MCF 10A (cell line): ENCODE measurements around the gene AGAP9. TPM values are rescaled to one million over a fixed set of nuclear protein-coding genes. Genes with fewer than 3 reads are reported as not detected.
"Not testable (repeated sequence)": the region's sequence is repeated elsewhere in the genome, so short reads cannot be mapped to it uniquely, and the experiment has no call there.

Experiments used
- BruUV-seq: library from RNA; stranded (reverse); fragments of 400-500 nt; replicated peaks from 2 replicates; lab custom pipeline; 2021; lab: Mats Ljungman, UMichigan
- CTCF ChIA-PET: fragments of 300-600 bp; sonication (Branson Sonifier 250); formaldehyde crosslinking; extraction: SDS; loops from one replicate; lab custom pipeline; 2021; ENCODE audit warnings: antibody characterized with exemption, inconsistent platforms; lab: Yijun Ruan, JAX
- POLR2A ChIA-PET: fragments of 300-600, 350-650 bp; sonication (Branson Sonifier 250); formaldehyde crosslinking; extraction: SDS; loops from one replicate; lab custom pipeline; 2020; ENCODE audit warnings: antibody characterized with exemption, inconsistent platforms; lab: Yijun Ruan, JAX
- DNase-seq: peaks from one replicate; pipeline ENCODE4 v3.0.0-alpha.2; 2018; ENCODE audit not compliant: unreplicated experiment
- H3K27ac Mint-ChIP-seq: one replicate; pipeline ENCODE4 v1.8.0; 2022; ENCODE audit warnings: mild to moderate bottlenecking, low read depth, mixed read lengths; ENCODE audit not compliant: unreplicated experiment
- H3K27me3 Mint-ChIP-seq: one replicate; pipeline ENCODE4 v1.8.0; 2022; ENCODE audit warnings: mixed read lengths; ENCODE audit not compliant: insufficient read depth, unreplicated experiment
- H3K36me3 Mint-ChIP-seq: one replicate; pipeline ENCODE4 v1.8.0; 2022; ENCODE audit warnings: mild to moderate bottlenecking, moderate library complexity, mixed read lengths; ENCODE audit not compliant: insufficient read depth, unreplicated experiment
- H3K4me1 Mint-ChIP-seq: one replicate; pipeline ENCODE4 v1.8.0; 2022; ENCODE audit warnings: mixed read lengths; ENCODE audit not compliant: insufficient read depth, unreplicated experiment
- H3K4me3 Mint-ChIP-seq: one replicate; pipeline ENCODE4 v1.8.0; 2022; ENCODE audit warnings: mild to moderate bottlenecking, moderate library complexity, mixed read lengths; ENCODE audit not compliant: unreplicated experiment
- H3K9me3 Mint-ChIP-seq: one replicate; pipeline ENCODE4 v1.8.0; 2022; ENCODE audit warnings: mixed read lengths; ENCODE audit not compliant: unreplicated experiment
- intact Hi-C: fragments of 100-400 bp; cut with micrococcal nuclease; formaldehyde crosslinking; loops from 2 replicates; pipeline ENCODE4 v1.14.1; 2022
- total RNA-seq: library from RNA; stranded (reverse); gene quantifications from 2 replicates; pipeline ENCODE4 v1.2.3, GENCODE V29; 2022

The AGAP9 gene
- total RNA-seq, 1 experiment from 2014 or later, result 15.6 TPM

DNA sequence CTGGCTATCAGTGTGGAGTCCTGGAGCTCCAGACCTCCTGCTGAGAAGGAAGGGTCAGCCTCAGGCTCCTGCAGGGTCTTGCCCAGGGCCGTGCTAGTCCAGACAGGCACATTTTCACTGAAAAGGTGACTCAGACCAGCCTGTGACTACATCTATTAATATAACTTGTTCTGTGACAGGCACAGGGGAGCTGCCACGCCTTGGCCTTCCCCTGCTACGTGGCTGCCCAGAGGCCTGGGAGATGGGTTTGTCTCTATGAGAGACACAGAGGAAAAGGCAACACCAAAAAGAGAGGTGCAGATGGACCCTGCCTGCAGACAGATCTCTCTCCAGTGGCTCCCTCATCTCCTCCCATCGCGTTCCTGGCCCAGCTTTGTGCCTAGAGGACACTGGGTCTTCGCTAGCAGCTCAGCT, 41.7 kb downstream of the AGAP9 start:
- H3K9me3 Mint-ChIP-seq, POLR2A ChIA-PET, H3K27me3 Mint-ChIP-seq, CTCF ChIA-PET, H3K27ac Mint-ChIP-seq, H3K36me3 Mint-ChIP-seq, intact Hi-C loops, H3K4me1 Mint-ChIP-seq: not testable (repeated sequence)
- BruUV-seq, result TSS peak; percentile 81
- peak overlapping the region; percentile 53 for H3K4me3 Mint-ChIP-seq
- DNase-seq, result peak; percentile 39

DNA sequence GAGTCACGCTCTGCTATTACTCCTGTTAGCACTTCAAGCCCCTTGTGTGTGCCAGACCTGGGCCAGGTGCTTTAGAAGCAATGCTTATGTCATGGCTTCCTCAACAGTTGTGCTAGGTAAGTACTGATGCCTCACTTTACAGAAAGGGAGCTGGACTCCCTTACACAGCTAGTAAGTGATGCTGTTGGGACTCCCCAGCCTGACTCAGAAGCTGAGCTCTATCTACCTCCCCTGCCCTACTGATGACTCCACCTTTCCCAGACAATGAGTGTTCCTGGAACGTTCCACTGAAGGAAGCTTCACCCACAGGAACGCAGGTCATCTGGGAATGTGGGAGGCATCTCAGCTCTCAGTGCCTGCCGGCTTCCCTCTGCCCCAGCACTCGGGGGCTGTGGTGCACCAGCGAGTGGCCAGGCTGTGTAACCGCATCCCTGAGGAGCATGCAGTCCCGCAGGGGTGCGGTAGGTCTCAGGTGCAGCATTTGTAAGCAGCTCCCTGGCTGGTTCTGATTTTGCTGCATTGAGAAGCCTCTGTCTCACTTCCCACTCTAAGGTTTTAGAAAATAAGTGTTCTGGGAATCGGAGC, 42.2 kb downstream of the AGAP9 start:
- POLR2A ChIA-PET, CTCF ChIA-PET, BruUV-seq, H3K27me3 Mint-ChIP-seq, H3K27ac Mint-ChIP-seq, H3K36me3 Mint-ChIP-seq, H3K4me1 Mint-ChIP-seq, H3K4me3 Mint-ChIP-seq, H3K9me3 Mint-ChIP-seq, intact Hi-C loops: not testable (repeated sequence)
- peak; percentile 70 for DNase-seq

DNA sequence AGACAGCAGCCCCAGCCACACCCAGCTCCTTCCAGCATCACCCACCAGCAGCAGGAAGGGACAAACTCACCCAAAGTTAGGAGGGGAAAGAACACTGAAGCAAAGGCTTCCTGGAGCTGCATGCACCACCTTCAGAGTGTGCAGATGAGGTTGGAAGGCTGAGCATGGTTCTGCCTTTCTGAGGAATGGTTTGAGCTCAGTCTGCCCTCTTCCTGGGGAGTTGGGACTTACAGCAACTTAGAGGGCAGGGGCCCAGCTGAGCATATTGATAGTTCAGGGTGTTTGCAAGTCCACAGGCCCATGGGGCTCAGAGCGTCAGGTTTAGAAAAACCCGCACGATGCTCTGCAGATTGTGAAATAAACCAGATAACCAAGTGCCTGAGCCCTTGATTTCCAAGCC, 43.3 kb downstream of the AGAP9 start:
- H3K4me3 Mint-ChIP-seq, BruUV-seq, POLR2A ChIA-PET, CTCF ChIA-PET, H3K27me3 Mint-ChIP-seq, intact Hi-C loops, H3K36me3 Mint-ChIP-seq, H3K9me3 Mint-ChIP-seq, H3K27ac Mint-ChIP-seq, H3K4me1 Mint-ChIP-seq, DNase-seq: not testable (repeated sequence)

DNA sequence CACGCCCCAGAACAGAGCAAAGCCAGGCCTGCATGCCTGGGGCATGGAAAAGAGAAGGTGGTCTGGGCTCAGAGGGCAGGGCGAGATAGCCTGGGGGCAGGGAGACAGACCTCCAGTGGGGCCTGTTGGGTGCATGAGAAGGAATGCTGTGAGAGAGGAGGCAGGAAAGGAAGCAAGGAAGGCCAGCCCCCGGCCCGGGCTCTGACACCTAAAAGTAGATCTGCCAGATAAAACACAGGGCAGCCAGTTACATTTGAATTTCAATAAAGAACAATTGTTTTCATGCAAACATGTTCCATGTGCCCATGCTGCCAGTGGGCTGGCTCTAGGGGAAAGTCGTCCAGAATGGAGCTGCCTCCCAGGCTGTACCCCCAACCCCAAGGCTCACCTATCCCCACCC, 45.3 kb downstream of the AGAP9 start:
- H3K4me3 Mint-ChIP-seq, CTCF ChIA-PET, BruUV-seq, H3K27me3 Mint-ChIP-seq, DNase-seq, intact Hi-C loops, POLR2A ChIA-PET, H3K4me1 Mint-ChIP-seq, H3K27ac Mint-ChIP-seq, H3K9me3 Mint-ChIP-seq: not testable (repeated sequence)
- peaks cover 11% of the 10 kb centered on the region for H3K36me3 Mint-ChIP-seq

DNA sequence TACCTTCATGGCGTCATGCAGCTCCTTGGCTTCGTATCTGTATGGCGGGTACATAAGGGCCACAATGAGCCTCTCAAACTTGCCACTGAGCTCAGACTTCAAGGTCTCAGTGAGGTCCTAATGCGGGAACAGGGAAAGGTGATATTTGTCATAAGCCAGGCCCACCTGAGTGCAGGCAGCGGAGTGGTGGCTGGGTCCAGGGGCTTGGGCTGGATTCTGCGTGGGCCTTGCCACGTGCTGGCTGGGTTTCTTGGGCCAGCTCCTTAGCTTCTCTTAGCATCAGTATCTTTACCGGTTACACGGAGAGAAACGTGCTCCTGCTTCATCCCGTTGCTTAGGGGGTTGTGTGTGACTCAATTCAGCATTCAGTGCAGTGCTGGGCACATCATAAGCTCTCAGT, 46.4 kb downstream of the AGAP9 start:
- H3K27ac Mint-ChIP-seq, CTCF ChIA-PET, BruUV-seq, H3K4me1 Mint-ChIP-seq, intact Hi-C loops, H3K4me3 Mint-ChIP-seq, H3K27me3 Mint-ChIP-seq, H3K9me3 Mint-ChIP-seq, DNase-seq, POLR2A ChIA-PET: not testable (repeated sequence)
- peaks cover 11% of the 10 kb centered on the region for H3K36me3 Mint-ChIP-seq

DNA sequence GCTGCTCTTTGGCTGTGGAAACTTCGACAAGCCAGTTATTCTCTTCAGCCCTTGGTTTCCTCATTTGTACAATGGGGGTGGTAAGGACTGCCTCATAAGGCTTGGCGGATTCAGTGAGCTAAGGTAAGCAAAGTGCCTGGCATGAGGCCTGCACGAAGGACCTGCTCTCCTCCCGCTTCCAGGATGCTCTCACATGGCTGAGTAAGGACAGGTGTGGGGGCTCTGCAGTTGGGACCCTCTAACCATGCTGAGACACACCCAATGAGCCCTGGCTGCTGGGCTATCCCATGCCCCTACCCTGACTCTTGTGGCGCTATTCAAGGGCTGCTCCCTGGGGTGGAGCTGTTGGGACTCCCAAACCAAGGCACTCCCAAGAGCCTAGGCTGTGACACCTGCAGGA, 48.3 kb downstream of the AGAP9 start:
- H3K27me3 Mint-ChIP-seq, CTCF ChIA-PET, BruUV-seq, H3K9me3 Mint-ChIP-seq, DNase-seq, H3K27ac Mint-ChIP-seq, intact Hi-C loops, H3K4me3 Mint-ChIP-seq, H3K4me1 Mint-ChIP-seq, POLR2A ChIA-PET: not testable (repeated sequence)
- peaks cover 13% of the 10 kb centered on the region for H3K36me3 Mint-ChIP-seq

DNA sequence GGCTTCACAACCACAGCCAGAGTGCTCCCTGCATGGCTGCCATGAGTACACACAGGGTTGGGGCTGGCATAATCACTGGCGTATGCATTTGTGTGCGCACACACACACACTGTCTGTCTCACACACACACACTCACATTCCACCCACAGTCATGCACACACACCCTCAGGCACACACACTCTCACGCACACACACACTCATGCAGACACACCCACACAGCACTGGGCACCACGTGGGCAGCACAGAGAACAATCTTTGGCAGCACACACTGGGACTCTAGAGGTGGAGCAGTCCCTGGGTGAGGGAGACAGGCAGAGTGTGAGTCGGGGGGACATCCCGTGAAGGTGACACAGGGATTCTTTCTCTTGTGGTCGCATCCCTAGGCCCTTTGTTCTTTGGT, 49.9 kb downstream of the AGAP9 start:
- H3K9me3 Mint-ChIP-seq, H3K4me1 Mint-ChIP-seq, H3K27ac Mint-ChIP-seq, BruUV-seq, CTCF ChIA-PET, H3K27me3 Mint-ChIP-seq, DNase-seq, H3K4me3 Mint-ChIP-seq, POLR2A ChIA-PET, intact Hi-C loops: not testable (repeated sequence)
- H3K36me3 Mint-ChIP-seq, result peaks cover 18% of the 10 kb centered on the region

DNA sequence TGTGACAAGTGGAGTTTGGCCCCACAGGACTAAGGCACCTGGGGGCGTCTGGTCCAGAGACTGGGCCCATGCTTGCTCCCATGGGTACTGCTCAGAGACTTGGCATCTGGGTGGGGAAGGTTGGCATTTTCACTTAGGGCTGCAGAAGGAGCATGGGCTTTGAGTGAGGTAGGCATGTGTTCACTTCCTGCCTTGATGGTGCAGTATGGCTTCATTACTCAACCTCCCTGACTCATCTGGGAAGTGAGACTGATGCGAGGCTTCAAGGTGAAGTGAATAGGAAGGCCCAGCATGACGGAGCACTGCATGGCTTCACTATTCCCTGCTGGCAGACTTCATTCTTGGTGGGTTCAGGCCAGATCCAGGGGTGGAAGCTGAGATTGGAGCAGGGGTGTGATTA, 50.8 kb downstream of the AGAP9 start:
- intact Hi-C loops, BruUV-seq, H3K4me1 Mint-ChIP-seq, POLR2A ChIA-PET, H3K9me3 Mint-ChIP-seq, H3K27me3 Mint-ChIP-seq, H3K4me3 Mint-ChIP-seq, CTCF ChIA-PET, DNase-seq, H3K27ac Mint-ChIP-seq: not testable (repeated sequence)
- H3K36me3 Mint-ChIP-seq, result peaks cover 18% of the 10 kb centered on the region

DNA sequence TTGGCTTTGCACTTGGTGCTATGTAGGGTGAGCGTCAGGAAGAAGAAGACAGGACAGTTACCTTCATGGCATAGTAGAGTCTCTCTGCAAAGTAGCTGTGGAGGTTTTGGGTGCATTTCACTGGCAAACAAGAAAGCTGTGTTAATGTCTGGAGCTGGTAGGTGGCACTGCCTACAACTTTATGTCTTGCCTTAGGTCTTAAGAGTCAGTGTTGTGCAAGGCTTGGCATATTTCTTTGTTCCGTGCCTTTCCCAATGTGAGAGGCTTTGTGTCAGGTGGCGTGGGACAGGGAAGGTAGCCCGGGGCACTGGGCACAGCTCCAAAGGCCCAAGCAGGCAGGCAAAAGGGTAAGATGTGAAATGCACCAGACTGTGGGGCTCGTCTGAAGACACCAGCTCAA, 51.4 kb downstream of the AGAP9 start:
- H3K27me3 Mint-ChIP-seq, BruUV-seq, DNase-seq, H3K4me1 Mint-ChIP-seq, H3K27ac Mint-ChIP-seq, POLR2A ChIA-PET, CTCF ChIA-PET, H3K4me3 Mint-ChIP-seq, intact Hi-C loops, H3K9me3 Mint-ChIP-seq: not testable (repeated sequence)
- peaks cover 18% of the 10 kb centered on the region for H3K36me3 Mint-ChIP-seq
